Activated CD4-positive, alpha-beta T cell treated with anti-CD3 and anti-CD28 coated beads for 48 hours (primary cell): ENCODE measurements around the gene B9D1.
"Not testable (repeated sequence)": the region's sequence is repeated elsewhere in the genome, so short reads cannot be mapped to it uniquely, and the experiment has no call there.

ENCODE experiments used
- DNase-seq: peaks from one replicate; pipeline ENCODE4 v3.0.0-alpha.2; 2020

B9D1 gene

GRCh38 chr17:19354748-19355147, 7.8 kb downstream of the B9D1 start:
- no peak for DNase-seq

GRCh38 chr17:19353401-19353800, 9.1 kb downstream of the B9D1 start:
- DNase-seq: not testable (repeated sequence)

- no peak for DNase-seq
Observed at GRCh38 chr17:19348806-19349205, 13.7 kb downstream of the B9D1 start.

- no peak for DNase-seq
Observed at GRCh38 chr17:19348081-19348650, 14.4 kb downstream of the B9D1 start.

- DNase-seq: no peak
Observed at GRCh38 chr17:19347323-19348080, 15.0 kb downstream of the B9D1 start.

- no peak for DNase-seq
Observed at GRCh38 chr17:19346351-19347255, 15.9 kb downstream of the B9D1 start.

- DNase-seq: no peak
Observed at GRCh38 chr17:19345486-19346350, 16.8 kb downstream of the B9D1 start.

- no peak for DNase-seq
Observed at GRCh38 chr17:19345067-19345460, 17.5 kb downstream of the B9D1 start.

- no peak for DNase-seq
Observed at GRCh38 chr17:19344311-19345066, 18.0 kb downstream of the B9D1 start.

- no peak for DNase-seq
Observed at GRCh38 chr17:19343671-19344151, 18.8 kb downstream of the B9D1 start.

- DNase-seq: no peak
Observed at GRCh38 chr17:19343256-19343630, 19.3 kb downstream of the B9D1 start.

- no peak for DNase-seq
Observed at GRCh38 chr17:19342611-19343255, 19.8 kb downstream of the B9D1 start.

GRCh38 chr17:19341641-19342610, 20.6 kb downstream of the B9D1 start:
- no peak for DNase-seq

GRCh38 chr17:19341211-19341631, 21.3 kb downstream of the B9D1 start:
- no peak for DNase-seq

- no peak for DNase-seq
Observed at GRCh38 chr17:19339341-19339815, 23.1 kb downstream of the B9D1 start.

- peak; percentile 75 for DNase-seq
Observed at GRCh38 chr17:19338031-19338990, 24.2 kb downstream of the B9D1 start.

- DNase-seq: no peak
Observed at GRCh38 chr17:19337712-19338023, 24.9 kb downstream of the B9D1 start.

GRCh38 chr17:19336938-19337711, 25.4 kb downstream of the B9D1 start:
- DNase-seq: no peak
